Adrenal gland (tissue), 5 donors: ENCODE results near the gene SLC9A9.

Source experiments
- POLR2A ChIP-seq, 2 donors: fragments of 450-650 bp; IDR thresholded peaks; one replicate each; pipeline ENCODE4 v1.6.1; 2017; ENCODE audit warnings: antibody characterized with exemption in 2 of 2, mild to moderate bottlenecking in 2 of 2, moderate library complexity in 1 of 2
- TF ChIP-seq, protein P1 (sequence below), 6 experiments: fragments of 450-650 bp in 4 of 6; fragments of 200-600 bp in 2 of 6; sonication (generic) in 1 of 6; IDR thresholded peaks; 1 replicate in 5 of 6; 2 replicates in 1 of 6; pipeline versions ENCODE4 v1.5.1 to v1.8.0; 2016 to 2021; ENCODE audit warnings: antibody characterized with exemption in 6 of 6, mild to moderate bottlenecking in 2 of 6, moderate library complexity in 1 of 6
- donor health status: DM: no; HTN: no; CAD: no.

DNA sequence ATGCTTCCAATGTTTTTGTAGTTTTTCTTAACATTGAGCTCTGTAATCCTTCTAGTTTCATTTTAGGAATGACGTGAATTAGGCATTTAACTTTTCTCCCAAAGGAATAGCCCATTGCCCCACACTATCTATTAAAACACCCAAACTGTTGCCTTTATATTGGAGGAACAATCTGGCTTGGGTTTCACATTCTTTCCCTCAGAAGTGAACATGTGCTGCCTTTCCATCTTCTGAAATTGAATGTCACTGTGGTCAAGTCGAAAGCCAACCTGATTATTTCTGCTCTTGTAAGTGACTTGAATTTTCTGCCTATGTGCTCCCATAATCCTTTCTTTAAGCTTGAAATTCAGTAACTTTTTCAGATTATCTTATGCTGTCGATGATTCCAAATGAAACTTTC, 214.5 kb downstream of the SLC9A9 start:
- TF ChIP-seq, protein P1, sequence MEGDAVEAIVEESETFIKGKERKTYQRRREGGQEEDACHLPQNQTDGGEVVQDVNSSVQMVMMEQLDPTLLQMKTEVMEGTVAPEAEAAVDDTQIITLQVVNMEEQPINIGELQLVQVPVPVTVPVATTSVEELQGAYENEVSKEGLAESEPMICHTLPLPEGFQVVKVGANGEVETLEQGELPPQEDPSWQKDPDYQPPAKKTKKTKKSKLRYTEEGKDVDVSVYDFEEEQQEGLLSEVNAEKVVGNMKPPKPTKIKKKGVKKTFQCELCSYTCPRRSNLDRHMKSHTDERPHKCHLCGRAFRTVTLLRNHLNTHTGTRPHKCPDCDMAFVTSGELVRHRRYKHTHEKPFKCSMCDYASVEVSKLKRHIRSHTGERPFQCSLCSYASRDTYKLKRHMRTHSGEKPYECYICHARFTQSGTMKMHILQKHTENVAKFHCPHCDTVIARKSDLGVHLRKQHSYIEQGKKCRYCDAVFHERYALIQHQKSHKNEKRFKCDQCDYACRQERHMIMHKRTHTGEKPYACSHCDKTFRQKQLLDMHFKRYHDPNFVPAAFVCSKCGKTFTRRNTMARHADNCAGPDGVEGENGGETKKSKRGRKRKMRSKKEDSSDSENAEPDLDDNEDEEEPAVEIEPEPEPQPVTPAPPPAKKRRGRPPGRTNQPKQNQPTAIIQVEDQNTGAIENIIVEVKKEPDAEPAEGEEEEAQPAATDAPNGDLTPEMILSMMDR (IDR thresholded peaks at IDR 0.05): no peak
- no peak for TF ChIP-seq POLR2A (IDR thresholded peaks at IDR 0.05)
